RPMI7951 (cell line): ENCODE data around the gene GRAPL. TPM values are rescaled to one million over a fixed set of nuclear protein-coding genes. Genes with fewer than 3 reads are reported as not detected.
"Not testable (repeated sequence)": the region's sequence is repeated elsewhere in the genome, so short reads cannot be mapped to it uniquely, and the experiment has no call there.

Experiments
- DNase-seq: peaks from one replicate; pipeline ENCODE4 v3.0.0-alpha.2; 2012; ENCODE audit warnings: low read depth
- total RNA-seq: library from RNA; depleted of rRNA; stranded (reverse); fragments of >200 nt; shearing (Covaris generic); gene quantifications from 2 replicates; pipeline ENCODE4 v1.2.3, GENCODE V29; 2014

Gene GRAPL
- total RNA-seq, 1 experiment from 2014 or later: not detected

DNA sequence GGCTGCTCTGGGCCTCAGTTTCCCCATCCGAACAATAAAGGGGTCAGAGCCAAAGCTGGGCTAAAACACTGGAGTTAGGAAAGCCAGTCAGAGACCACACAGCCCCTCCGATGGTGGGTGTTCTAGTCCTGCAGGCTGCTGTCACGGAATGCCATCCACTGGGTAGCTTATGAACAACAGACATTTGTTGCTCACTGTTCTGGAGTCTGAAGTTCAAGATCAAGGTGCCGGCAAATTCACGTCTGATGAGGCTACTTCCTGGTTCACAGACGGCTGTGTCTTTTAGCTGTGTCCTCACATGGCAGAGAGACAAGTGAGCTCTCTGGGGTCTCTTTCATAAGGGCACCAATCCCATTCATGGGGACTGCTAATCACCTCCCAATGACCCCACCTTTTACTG, 9.2 kb downstream of the GRAPL start:
- DNase-seq: not testable (repeated sequence)

DNA sequence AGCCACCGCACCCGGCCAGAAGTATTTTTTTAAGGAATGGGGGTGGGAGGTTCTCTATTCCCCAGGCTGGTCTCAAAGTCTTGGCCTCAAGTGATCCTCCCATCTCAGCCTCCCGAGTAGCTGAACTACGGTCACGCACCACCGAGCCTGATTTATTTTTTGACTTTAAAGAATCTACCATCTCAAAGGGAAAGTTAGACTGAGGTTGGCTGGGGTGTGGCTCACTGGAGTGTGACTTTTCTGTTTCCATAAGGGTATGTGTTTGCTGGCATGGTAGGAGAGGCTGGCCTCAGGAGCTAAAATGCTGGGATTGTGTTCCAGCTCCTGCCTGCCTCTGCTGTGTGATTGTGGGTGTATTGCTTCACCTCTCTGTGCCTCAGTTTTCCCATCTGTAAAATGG, 10.6 kb downstream of the GRAPL start:
- not testable (repeated sequence) for DNase-seq

DNA sequence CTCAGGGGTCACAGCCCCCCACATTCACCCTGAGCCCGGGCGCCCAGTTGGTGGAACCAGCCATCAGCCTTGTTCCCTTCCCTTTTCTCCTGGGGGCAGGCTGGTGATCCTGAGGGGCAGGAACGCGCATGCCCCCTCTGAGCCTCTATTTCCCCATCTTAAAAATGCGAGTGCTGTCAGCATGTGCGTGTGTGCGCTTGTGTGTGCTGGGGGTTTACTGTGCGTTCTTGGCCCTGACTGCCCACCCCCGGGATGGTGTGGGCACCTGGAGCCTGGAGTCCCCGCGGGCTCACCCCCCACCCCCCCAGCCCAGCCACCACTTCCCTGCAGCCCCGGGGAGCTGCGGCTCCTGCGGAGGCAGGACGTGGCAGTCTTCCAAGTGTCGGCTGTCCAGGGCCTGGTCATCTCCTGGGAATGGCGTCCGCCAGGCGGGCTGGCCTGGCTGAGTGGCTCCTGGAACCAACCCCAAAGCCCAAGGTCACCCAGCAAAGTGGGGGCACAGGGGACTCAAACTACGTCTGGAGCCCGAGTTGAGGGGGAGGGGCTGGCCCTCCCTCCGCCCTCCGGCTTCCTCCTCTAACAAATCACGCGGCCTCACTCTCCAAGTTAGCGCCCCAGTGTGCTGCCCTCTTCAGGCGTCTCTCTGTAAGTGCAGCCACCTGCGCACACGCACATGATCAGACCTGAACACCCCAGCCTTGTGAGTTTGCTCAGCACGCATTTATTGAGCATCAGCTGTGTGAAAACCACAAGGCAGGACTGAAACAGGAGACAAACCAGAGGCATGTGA, 14.2 kb downstream of the GRAPL start:
- not testable (repeated sequence) for DNase-seq

DNA sequence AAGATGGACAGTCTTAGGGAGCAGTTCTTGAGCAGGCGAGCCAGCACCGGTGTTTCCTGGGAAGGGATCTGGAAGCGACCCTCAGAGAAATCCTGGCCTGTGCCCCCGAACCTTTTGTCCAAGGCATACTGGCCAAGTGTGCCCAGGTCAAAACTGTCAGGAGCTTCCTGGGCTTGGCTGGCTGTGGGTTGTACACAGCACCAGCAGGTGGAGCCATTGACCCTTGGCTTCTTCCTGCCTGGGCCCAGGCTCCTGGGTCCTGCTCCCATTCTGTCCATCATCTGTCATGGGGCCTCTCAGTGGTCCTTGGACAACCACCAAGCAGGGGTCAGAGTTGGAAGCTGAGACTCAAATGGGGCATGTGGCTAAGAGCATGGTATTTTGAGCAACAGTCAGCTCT, 15.0 kb downstream of the GRAPL start:
- DNase-seq: not testable (repeated sequence)

DNA sequence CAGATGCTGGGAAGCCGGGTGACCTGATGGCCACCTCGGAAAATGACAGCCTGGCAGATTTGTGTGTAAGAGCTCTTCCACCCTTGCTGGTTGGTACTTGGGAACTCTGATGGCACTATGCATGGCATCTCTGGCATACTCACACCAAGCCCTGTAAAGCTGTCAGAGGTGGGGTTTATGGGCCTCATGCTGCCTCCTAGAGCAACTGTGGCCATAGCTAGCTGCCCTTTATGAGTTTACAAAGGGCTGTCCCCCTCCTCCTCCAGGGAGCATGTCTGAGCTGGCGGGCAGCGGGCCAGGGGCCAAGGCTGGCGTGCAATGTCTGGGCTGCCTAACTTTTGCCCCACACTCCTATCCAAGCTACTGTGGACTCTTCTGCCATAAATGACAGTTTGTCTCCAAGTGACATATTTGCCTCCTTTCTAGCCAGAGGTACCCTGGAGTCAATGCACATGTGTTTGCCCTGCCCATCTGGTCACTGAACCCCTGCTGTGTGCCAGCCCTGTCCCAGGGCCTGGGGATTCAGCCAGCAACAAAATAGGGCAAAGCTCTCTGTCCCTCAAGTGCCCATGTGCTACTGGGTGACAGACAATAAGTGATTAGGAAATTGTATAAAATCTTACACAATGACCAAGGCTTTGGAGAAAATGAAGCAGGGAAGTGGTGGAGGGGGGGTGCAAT, 15.8 kb downstream of the GRAPL start:
- DNase-seq: not testable (repeated sequence)

DNA sequence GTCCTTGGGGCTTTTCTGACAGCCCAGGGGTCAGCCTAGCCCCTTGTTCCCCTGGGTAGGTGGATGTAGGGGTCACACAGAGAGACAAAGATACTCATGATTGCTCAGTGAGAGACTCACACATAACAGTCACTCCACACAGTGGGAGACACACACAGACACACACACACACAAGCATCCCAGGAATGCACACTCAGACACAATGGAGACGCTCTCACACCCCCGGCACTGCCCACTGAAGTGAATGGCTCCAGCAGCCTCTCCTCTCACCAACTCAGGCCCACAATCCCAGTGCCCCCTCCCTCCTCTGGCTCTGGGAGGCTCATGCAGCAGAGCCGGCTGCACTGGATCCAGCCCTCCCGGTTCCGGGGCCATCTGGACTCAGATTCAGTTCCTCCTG, 17.0 kb downstream of the GRAPL start:
- not testable (repeated sequence) for DNase-seq

DNA sequence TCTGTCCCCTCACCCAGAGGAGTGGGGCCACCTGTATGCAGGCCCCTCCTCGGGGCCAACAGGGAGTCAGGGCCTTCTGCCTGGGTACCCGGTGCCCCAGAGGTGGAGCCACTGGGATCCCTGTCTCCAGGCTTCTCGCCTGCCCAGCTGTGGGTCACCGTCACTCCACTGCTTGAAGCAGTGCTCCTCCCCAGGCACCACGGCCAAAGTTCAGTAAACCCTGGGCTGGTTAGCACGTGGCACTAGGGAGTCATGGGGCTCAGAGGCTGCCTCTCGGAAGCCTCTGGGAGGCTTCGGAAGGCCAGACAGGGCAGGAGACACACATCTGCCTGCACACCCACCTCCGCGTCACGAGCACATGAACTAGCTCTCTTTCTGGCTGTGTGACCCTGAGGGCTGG, 18.1 kb downstream of the GRAPL start:
- DNase-seq: not testable (repeated sequence)

DNA sequence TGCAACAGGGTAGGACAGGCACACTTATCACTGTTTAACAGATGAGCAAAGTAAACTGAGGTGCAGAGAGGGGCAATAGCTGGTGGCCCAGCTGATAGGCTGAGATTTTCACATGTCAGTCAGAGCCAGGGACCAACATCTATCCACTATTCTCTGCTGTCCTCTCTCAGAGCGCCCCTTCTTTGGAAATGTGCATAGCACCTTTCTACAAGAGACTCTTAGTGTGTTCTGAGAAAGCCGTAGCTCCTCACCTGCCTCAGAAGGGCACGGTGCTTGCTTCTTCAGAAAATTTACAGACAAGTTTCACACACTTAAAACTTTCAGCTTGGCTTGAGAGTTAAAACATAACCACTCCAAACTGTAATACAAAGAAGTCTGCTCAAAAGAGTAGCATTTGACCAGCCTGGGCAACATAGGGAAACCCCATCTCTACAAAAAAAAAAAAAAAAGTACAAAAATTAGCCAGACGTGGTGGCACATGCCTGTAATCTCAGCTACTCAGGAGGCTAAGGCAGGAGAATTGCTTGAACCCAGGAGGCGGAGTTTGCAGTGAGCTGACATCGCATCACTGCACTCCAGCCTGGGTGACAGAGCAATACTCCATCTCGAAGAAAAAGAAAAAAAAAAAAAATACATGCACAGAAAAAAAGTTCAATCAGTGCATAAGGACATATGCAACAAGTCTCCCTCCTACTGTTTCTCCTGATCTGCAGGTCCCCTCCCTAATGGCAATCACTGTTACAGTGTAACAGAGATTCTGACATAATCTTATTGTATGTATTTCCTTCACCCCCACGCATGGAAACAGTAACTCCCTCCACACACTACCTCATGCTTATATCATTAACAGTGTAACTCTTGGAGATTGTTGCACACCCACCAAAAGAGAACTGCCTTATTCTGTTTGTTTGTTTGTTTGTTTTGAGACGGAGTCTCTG, 23.6 kb downstream of the GRAPL start:
- DNase-seq: not testable (repeated sequence)

DNA sequence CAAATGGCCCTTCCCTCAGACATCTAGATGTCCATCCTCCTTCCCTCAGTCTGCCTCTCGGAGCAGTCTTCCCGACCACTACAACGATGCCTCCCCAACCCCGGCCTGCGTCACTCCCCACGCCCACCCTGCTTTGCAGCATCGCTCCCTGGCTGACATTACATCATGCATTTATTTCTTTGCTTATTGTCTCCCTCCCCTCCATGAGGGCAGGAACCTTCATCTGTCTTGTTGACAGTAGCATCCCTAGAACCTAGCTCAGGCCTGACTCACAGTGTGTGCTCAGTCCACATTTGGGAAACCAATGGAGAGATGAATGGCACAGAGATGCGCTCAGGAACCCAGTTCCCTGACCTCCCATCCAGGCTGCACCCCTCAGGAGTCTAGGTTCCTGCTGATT, 30.2 kb downstream of the GRAPL start:
- not testable (repeated sequence) for DNase-seq

DNA sequence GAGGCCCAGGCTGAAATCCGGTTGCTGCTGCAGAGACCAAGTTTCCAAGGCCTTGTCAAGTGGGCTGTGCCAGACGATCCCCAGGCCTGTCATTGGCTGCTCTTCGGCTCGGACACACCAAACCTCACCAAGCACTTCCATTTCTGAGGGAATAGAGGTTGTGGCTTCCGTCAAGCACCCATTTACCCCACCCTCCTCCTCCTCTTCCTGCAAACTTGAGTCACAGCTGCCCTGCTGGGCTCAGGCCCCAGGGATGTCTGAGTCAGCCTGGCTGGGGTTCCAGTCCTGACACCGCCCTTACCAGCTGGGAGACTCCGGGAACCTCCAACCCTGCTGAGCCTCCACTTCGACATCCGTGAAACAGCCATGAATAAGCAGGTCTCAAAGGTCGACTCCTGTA, 31.1 kb downstream of the GRAPL start:
- not testable (repeated sequence) for DNase-seq

DNA sequence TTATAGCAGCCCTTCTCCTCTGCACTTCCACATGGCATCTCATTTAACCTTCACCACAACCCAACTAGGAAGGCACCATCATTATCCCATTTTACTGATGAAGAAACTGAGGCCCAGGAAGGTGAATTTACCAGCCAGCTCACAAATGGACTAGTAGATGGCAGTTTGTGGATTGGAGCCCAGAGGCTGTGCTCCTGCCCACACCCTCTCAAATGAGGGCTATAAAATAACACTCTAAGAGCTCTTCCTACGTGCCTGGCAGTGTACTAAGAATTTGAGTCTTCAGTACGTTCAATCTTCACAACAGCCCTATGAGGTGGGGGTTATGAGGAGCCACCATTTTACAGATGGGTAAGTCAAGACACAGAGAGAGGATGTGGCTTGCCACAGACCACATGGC, 31.5 kb downstream of the GRAPL start:
- not testable (repeated sequence) for DNase-seq

DNA sequence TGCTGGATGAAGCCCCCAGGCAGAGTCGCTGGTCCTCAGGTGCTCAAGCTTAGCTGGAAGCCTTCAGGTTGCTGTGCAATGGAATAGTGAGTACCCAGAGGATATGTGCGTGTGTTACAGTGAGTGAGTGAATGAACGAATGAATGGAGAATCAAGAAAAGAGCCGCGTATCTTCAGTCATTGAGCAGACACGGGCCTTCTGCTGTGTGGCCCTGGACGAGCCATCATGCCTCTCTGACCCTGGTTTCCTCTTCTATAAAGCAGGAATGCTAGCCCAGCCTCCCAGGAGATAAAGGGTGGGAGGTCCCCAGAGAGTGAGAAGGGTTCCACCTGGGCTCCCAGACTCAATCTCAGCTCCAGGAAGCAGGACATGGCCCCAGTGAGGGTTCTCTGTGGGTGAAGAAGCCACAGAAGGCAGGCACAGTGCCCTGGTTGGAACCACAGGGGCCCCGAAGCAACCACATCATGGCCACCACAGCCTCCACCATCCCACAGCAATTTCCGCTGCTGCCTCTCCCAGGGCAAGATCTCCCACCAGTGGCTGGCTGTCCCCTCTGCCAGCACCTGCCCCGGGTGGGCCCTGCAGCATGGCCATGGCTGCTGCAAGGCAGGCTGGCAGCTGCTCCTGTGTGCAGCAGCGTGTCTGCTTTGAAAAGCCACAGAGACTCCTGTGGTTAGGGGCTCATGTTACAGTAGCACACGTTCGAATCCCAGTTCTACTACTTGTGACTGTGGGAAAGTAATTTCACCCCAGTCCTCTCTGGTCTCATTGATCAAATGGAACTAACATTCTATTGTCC, 34.1 kb downstream of the GRAPL start:
- not testable (repeated sequence) for DNase-seq

DNA sequence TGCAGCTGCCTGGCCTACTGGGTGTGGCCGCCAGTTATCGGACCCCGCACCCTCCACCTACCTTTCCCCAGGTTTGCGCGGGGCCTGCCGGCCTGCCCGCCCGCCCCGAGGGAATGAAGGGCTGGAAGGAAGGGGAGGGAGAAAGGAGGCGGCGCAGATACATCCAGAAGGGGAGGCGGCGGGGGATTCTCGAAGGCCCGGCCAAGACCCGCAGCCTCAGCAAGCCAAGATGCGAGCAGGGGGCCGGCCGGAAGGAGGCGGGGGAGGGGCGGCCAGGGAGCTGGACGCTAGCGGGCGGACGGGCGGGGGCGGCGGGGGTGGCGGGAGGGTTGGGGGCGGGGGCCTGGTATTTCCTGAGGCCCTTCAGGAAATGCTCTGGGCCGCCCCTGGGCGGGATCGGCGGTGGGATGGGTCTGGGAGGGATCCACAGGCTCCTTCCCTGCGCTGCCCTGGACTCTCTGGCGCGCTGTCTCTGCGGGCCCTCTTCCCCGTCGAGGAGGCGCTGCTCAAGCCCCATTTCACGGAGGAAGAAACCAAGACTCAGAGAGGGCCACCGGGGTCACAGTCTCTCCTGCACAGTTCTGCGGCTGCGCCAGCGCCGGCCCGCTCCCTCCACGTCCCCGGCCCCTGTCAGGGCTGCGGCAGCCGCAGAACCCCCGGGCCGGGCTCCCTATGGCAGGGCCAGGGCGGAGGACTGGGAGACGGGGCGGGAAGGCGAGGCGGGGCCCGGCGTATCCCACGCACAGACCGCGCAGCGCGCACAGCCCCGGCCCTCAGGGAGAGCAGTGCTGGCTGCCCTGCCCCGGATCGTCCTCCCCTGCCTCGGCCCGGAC, 35.2 kb downstream of the GRAPL start:
- DNase-seq: not testable (repeated sequence)

DNA sequence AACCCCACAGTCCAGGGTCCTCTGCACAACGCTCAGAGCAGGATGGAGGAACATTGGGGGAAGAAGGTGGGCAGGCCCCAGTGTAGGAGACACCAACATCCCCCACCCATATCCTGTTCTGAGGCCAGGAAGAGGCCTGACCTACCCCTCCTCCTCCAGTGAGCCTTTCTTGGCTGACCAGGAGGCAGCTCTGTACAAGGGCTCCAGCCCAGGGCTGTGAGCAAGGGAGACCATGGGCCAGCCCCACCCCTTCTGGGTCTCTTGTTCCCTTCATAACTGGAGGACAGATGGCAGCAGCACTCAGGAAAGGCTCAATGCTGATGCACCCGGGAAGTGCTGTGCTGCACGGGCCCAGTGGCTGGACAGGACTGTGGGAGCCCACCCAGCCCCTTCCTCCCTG, 47.0 kb downstream of the GRAPL start:
- DNase-seq: not testable (repeated sequence)

DNA sequence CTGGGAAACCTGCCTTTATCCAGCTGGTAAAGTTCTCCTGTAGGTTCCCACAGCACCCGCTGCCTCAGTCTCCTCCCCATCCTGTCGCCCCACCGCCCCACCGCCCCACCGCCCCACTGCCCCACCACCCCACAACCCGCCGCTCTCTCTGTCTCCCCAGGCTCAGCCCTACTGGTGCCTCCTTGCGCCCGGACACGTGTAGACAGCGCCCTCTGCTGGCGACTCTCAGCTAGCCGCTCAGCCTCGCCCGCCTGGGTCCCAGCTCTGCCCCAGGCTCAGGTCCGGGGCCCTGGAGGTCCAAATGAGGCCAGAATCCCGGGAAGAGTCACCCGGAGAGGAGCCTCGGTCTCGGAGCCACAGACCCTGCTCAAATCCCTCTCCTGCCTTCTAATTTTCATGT, 48.0 kb downstream of the GRAPL start:
- not testable (repeated sequence) for DNase-seq

DNA sequence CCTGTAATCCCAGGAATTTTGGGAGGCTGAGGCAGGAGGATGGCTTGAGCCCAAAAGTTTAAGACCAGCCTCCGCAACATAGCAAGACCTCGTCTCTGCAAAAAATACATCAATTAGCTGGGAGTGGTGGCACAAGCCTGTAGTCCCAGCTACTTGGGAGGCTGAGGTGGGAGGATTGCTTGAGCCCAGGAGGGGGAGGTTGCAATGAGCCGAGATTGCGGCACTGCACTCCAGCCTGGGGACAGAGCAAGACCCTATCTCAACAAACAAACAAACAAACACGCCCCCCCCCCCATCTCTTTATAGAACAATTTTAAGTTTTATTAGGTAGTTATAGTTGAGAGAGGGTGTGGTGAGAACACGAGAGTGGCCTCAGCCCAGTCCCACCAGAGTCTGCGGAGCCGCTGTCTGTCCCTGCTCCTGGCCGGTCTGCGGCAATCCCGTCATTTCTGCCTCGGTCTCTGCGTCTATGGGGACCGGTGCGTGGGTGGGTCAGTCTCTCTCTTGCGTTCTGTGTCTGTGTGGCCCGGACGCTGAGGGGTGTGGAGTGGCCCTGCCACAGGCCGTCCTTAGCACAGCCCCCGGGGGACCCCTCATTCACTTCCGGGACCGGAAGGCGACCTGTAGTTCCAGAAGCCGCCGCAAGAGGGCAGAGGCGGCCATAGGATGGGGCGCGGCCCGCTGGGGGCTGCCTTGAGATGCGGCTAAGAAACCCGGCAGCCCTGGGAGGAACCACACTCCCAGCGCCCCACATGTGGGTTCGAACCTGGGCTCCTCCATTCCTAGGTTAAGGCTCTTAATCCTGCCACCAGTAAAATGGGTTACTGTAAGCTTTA, 53.9 kb downstream of the GRAPL start:
- not testable (repeated sequence) for DNase-seq

DNA sequence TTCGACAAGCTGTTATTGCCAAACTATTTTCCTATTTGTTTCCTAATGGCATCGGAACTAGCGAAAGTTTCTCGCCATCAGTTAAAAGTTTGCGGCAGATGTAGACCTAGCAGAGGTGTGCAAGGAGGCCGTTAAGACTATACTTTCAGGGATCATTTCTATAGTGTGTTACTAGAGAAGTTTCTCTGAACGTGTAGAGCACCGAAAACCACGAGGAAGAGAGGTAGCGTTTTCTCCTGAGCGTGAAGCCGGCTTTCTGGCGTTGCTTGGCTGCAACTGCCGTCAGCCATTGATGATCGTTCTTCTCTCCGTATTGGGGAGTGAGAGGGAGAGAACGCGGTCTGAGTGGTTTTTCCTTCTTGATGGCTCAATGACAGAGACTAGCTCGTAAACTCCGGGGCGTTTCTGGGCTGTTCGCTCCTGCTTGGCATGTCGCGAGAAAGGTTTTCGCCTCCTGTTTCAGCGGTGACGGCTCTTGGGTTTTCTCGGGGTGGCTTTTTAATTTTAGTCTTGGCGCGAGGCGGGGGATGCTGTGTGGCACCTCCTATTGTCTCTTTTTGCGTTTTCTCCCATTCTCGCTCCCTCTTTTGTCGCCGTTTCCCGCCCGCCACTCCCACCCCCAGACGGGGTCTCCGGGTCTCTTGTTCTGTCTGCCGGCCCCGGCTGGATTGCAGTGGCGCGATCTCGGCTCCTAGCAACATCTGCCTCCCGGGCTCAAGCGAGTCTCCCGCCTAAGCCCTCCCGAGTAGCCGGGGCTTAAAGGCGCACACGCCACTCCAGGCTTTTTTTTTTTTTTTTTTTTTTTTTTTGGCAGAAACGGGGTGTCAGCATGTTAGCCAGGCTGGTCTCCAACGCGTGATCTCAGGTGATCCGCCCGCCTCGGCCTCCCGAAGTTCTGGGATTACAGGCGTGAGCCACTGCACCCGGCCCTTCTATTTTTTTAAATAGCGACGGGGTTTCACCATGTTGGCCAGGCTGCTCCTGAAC, 60.8 kb downstream of the GRAPL start:
- DNase-seq: not testable (repeated sequence)
